HG03159 (cell line): ENCODE measurements around the gene ZSWIM8.

ENCODE experiments used
- ATAC-seq: cut with Tn5 transposase; IDR thresholded peaks from one replicate; pipeline ENCODE4 v1.9.1; 2021; ENCODE audit warnings: mild to moderate bottlenecking, moderate library complexity; ENCODE audit not compliant: unreplicated experiment

ZSWIM8 gene

GRCh38 chr10:73840403-73841060 is 55.1 kb downstream of the ZSWIM8 start:
- no peak for ATAC-seq

GRCh38 chr10:73841061-73841421 is 55.6 kb downstream of the ZSWIM8 start:
- no peak for ATAC-seq

- ATAC-seq = no peak
Measured at GRCh38 chr10:73841526-73842285, 56.3 kb downstream of the ZSWIM8 start.

GRCh38 chr10:73842349-73842748 is 56.9 kb downstream of the ZSWIM8 start:
- ATAC-seq = no peak

- no peak for ATAC-seq
Measured at GRCh38 chr10:73843261-73843660, 57.9 kb downstream of the ZSWIM8 start.

- ATAC-seq = no peak
Measured at GRCh38 chr10:73847031-73847430, 61.6 kb downstream of the ZSWIM8 start.

GRCh38 chr10:73848821-73849489 is 63.5 kb downstream of the ZSWIM8 start:
- peak; percentile 90 for ATAC-seq

- ATAC-seq = no peak
Measured at GRCh38 chr10:73850211-73850610, 64.8 kb downstream of the ZSWIM8 start.

- ATAC-seq = no peak
Measured at GRCh38 chr10:73850863-73851461, 65.6 kb downstream of the ZSWIM8 start.
